ENCODE results near the gene BCAN. TPM values are rescaled to one million over a fixed set of nuclear protein-coding genes. Genes with fewer than 3 reads are reported as not detected.

BCAN gene
- total and polyA plus RNA-seq, 2 of the 8 experiments (the other 6 are each of a cell fraction or from before 2014, with no cell fraction given), result 4.5 to 24.0 TPM

GRCh38 chr1:156598731-156599432, 43.0 kb upstream of the BCAN start (continued):
- no peak for TF ChIP-seq EP300 (IDR thresholded peaks at IDR 0.05; ENCODE audit: borderline replicate concordance in 1 of 2, low read depth in 2 of 2, low read length in 2 of 2)
- TF ChIP-seq JUND (IDR thresholded peaks at IDR 0.05; ENCODE audit: low read length), result no peak

All from H1 (cell line).